COLO829 (cell line): Measurements from ENCODE around the gene ABCB9.
"Not testable (repeated sequence)": the region's sequence is repeated elsewhere in the genome, so short reads cannot be mapped to it uniquely, and the experiment has no call there.

Source experiments
- DNase-seq: peaks from one replicate; pipeline ENCODE4 v3.0.0; 2012; ENCODE audit warnings: low spot score

The ABCB9 gene

GRCh38 chr12:122965851-122966742, at the start of gene ABCB9:
Gene ABCB9 (minus strand): TSS chr12:122966463. CDS start chr12:122960235, 6,228 bp downstream.
- peak; percentile 98 for DNase-seq

GRCh38 chr12:123014473-123014872, 48.2 kb upstream of the ABCB9 start:
- DNase-seq, result not testable (repeated sequence)

GRCh38 chr12:123013185-123014095, 47.2 kb upstream of the ABCB9 start:
- no peak for DNase-seq

GRCh38 chr12:123011701-123012100, 45.4 kb upstream of the ABCB9 start:
- no peak for DNase-seq

GRCh38 chr12:123010681-123011080, 44.4 kb upstream of the ABCB9 start:
- DNase-seq, result no peak

- no peak for DNase-seq
Measured at GRCh38 chr12:123010110-123010509, 43.8 kb upstream of the ABCB9 start.

- no peak for DNase-seq
Measured at GRCh38 chr12:123006977-123007376, 40.7 kb upstream of the ABCB9 start.

- no peak for DNase-seq
Measured at GRCh38 chr12:123005081-123005626, 38.9 kb upstream of the ABCB9 start.

GRCh38 chr12:123004287-123004686, 38.0 kb upstream of the ABCB9 start:
- no peak for DNase-seq

GRCh38 chr12:123003257-123003656, 37.0 kb upstream of the ABCB9 start:
- no peak for DNase-seq

GRCh38 chr12:123001464-123001863, 35.2 kb upstream of the ABCB9 start:
- DNase-seq, result no peak

GRCh38 chr12:123000578-123000977, 34.3 kb upstream of the ABCB9 start:
- DNase-seq, result no peak

GRCh38 chr12:122999986-123000420, 33.7 kb upstream of the ABCB9 start:
- no peak for DNase-seq

- no peak for DNase-seq
Measured at GRCh38 chr12:122999196-122999946, 33.1 kb upstream of the ABCB9 start.

- no peak for DNase-seq
Measured at GRCh38 chr12:122998316-122998715, 32.1 kb upstream of the ABCB9 start.

- no peak for DNase-seq
Measured at GRCh38 chr12:122997343-122998250, 31.3 kb upstream of the ABCB9 start.

- DNase-seq, result no peak
Measured at GRCh38 chr12:122996621-122997342, 30.5 kb upstream of the ABCB9 start.

- no peak for DNase-seq
Measured at GRCh38 chr12:122996188-122996601, 29.9 kb upstream of the ABCB9 start.

- no peak for DNase-seq
Measured at GRCh38 chr12:122995503-122996187, 29.4 kb upstream of the ABCB9 start.
